Measurements from ENCODE around the gene MAPK8IP3.
A peak's percentile ranks its signal among the peaks of the same experiment; 100 is the strongest.

MAPK8IP3 gene

DNA sequence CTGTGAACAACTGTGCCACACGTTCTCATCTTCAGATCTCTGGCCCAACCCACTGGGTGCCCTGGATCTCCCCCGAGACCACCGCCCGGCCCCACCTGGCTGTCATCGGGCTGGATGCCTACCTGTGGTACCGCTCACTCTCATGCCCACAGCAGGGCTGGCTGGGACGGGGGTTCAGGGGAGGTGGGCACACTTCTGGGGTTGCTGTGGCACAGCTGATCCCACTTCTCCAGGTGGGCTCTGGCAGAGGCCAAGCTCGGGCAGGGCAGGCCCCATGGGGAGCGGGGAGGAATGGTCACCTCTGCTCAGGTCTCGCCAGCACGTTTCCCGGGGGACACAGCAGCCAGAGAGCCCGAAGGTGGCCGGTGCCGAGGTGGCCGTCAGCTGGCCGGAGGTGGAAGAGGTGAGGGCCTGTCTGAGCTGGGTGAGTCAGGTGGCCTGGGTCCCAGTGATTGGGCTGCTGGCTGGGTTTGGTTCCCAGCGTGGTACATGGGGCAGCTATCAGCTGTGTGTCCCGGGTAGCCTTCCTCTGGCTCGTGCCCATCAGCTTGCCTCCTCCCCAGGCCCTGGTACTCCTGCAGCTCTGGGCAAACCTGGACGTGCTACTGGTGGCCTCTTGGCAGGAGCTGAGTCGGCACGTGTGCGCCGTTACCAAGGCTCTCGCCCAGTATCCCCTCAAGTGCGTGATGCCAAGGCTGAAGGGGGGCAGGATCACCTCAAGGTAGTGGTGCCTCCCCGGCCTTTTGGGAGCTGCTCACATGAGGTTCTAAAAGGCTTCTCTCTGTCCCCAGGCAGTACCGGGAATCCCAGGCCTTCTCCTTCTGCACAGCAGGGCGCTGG lies 69.2 kb downstream of the MAPK8IP3 start:
- DNase-seq = no peak

DNA sequence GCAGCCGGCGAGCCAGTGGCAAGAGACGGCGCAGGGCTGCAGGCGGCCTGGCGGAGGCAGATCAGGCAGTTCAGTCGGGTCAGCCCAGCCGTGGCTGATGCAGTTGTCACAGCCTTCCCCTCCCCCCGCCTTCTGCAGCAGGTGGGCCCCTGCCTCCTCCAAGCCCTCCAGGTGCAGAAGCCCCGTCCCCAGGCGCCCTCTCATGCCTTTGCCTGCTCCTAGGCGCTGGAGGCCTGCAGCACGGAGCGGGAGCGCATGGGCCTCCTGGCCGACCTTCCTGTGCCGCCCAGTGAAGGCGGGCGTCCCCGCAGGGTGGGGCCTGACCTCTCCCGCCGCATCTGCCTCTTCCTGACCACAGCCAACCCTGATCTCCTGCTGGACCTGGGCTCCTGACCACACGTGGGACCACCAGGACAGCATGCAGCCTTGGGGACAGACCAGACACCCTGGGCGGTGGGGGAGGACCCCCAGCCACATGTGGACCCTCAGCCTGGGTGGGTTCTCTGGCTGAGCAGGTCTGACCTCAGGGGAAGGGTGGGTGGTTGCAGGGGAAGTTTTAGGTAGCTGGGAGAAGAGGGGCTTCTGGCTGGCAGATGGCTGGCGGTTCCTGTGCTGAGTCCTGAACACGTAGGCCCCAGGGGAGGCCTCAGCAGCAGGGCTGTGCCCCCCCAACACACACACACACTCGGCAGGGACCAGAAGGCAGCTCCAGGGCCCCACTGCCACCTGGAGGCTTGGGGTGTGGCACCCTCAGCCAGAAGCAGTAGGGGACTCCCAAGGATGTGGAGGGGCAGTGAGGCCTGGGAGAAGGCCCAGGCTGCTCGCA lies 70.1 kb downstream of the MAPK8IP3 start:
- no peak for DNase-seq

DNA sequence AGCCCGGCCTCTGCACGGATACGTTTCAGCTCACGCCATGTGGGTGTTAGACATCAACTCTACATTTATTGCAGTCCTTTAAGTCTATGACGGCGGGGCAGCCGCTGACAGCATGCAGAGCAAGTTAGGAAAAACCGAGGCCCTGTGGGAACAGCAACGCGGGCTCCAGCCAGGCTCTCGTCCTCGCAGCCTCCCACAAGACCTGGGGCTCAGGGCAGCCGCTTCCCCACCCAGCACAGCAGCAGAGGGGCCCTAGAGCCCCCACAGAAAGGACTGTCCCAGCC lies 70.6 kb downstream of the MAPK8IP3 start:
- DNase-seq = no peak

DNA sequence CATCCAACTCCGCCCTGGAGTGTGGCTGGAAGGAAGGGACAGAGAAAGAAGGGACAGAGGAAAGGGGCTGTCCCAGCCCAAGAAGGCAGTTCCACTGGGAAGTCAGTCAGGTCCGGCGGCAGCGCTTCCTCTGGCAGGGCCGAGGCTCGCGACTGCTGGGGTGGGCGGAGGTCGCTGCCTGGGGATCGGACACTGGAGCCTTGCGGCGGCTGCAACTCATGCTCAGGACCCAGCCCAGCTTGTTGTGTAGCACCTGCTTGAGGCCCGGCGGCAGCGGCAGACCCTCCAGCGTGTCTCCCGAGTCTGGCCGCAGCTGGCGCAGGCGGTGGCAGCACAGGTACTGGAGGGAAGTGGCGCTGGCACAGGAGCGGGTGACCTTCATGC lies 71.0 kb downstream of the MAPK8IP3 start:
- no peak for DNase-seq

DNA sequence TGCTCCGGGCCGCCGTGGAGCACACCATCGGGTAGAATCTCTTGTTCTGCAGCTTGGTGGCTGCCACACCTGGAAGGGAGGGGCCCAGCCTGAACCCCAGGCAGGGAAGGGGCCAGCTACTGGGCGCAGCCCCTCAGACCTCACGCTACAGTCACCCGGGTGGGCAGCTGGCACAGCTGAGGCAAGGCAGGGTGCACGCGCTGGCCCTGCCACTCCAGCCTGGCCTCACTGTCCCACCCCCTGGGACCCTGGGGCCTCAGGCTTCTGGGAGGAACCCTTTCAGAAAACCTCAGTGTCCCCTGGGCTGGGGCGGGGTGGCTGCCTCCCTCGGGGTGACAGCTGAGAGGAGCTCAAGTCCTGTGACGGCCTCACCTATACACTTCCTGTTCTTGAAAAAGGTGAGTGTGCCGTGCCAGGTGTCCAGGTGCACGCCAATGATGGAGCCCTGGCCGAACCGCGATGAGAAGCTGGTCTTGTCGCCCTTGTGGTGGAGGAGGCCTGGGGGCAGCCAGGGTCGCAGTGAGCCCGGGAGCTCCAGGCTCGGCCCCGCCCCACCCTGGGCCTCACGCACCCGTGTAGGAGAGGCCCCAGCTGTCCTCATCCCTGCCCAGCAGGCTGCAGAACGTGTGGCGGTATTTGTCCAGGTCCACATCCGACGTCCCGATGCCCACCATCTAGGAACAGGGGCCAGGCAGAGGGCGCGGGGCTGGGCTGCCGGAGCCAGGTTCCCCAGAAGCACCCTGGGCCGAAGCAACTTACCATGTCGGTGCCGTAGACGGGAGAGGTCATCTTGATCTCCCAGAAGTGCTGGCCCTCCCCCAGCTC lies 71.6 kb downstream of the MAPK8IP3 start:
- no peak for DNase-seq

DNA sequence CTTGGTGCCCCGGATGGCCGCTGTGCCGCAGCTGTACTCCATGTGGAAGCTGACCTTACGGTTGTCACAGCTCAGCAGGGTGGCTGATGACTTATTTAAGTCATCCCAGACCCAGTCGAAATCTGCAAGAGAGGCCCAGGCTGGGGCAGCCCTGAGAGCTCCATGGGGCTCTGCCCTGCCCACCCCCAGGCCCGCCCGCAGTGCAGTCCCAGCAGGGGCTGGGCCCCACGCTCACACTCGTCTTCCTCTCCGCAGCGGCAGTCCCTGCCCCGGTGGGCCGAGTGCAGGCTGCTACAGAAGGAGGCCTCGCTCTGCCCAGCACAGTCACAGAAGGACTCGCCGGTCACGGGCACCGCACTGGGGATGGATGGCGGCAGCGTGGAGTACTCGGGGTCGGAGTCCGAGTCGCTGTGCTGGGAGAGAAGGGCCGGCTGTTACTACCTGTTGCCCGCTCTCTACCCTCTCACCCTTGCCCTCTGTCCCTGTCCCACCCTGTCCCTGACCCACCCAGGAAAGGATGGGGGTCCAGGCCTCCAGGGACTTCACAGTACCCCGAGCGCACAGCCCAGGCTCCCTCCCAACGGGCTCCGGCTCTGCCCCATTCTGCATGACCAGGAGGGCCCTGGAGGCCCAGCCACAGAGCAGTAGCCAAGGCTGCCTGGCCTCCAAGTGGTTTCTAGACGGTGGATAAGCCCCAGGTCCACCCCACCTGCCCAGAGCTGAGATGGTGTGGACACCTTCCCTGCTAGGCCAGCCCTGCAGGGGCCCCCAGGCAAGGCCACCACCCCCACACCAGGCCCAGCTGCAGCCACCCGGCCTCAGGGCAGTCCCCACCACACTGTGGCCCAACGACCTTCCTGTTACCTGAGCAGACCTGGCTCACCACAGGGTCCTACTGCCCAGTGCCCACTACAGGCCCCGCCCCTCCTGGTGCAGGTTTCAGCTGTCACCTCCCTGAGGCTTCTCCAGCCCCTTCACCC lies 72.5 kb downstream of the MAPK8IP3 start:
- no peak for DNase-seq

DNA sequence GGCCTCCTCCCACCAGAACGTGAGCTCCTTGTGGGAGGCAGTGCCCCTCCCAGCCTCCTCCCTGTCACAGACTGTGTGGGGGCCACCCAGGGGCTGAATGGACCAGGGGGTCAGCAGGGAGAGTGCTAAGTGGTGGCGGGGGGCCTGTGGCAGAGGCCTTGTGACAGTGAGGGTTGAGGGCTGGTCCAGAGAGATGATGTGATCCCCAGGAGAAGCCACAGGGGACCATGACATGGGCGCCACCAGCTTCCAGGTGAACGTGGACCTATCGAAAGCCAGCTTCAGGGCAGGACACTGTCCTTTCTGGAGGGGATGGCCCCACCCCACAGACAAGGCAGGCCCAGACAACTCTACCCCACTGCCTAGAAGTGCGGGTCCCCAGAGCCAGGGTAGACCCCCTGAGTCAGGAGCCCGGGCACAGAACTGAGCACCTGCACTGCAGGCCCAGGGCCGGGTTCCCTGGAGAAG lies 73.3 kb downstream of the MAPK8IP3 start:
- DNase-seq = no peak

DNA sequence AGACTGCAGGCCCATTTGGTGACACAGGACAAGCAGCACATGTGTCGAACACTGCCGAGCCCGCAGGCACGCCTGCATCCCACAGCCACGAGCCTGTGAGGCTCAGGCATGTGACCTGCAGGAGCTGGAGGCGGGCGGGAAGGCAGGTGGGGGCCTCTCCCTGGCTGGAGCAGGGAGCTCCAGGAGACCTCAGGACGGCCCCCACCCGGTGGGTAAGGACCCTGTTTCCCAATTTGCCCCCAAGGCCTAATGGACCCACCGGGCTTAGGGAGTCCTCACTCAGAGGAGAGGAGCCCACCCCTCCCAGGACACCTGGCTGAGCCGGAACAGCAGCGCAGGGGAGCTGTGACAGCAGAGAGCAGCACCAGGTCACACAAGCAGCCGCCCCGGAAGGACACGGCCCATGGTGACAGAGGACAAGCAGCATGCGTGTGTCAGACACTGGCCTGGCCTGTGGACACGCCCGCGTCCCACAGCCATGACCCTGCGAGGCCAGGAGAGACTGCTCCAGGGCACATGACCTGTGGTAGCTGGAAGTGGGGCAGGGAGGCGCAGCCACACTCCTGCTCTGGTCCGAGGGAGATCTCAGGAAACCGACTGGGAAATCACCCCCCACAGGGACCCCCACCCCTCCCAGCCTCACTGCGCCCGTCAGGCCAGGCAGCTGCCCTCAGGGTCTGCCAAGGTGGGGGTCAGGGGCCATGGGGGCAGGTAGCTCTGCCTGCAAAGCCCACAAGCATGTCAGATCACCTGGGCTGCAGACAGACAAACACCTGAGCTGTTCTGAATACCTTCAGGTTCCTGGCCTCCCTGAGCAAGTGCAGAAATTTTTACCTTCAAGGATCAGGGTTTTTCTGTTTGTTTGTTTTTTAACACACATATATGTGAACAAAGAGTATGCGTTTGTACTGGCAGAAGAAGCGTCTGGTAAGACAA lies 74.0 kb downstream of the MAPK8IP3 start:
- DNase-seq = no peak

DNA sequence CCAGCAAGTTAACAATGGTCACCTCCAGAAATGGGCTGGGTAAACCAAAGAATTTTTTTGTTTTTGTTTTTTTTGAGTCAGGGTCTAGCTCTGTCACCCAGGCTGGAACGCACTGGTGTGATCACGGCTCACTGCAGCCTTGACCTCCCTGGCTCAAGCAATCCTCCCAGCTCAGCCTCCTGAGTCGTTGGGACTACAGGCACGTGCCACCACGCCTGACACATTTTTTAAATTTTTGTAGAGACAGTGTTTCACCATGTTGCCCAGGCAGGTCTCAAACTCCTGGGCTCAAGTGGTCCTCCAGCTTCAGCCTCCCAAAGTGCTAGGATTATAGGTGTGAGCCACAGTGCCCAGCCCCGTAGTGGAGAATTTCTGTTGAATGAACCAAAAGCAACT lies 74.7 kb downstream of the MAPK8IP3 start:
- no peak for DNase-seq

DNA sequence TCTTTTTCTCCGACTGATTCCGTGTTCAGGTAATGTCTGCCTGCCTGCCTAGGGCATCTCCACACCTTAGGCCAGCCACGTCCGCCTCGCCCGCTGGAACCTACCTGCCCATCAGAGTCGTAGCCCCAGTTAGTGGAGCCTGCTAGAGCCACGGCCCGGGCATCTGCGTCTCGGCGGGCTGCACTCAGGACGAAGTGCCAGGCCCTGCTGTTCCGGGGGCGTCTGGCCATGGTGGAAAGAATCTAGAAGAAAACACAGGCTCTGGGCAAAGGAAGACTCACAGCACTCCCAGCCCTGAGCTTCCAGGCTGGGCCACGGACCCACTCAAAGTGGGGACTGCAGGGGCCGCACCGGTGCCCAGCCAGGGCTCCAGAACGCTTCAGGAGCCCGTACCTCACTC lies 75.3 kb downstream of the MAPK8IP3 start:
- no peak for DNase-seq

DNA sequence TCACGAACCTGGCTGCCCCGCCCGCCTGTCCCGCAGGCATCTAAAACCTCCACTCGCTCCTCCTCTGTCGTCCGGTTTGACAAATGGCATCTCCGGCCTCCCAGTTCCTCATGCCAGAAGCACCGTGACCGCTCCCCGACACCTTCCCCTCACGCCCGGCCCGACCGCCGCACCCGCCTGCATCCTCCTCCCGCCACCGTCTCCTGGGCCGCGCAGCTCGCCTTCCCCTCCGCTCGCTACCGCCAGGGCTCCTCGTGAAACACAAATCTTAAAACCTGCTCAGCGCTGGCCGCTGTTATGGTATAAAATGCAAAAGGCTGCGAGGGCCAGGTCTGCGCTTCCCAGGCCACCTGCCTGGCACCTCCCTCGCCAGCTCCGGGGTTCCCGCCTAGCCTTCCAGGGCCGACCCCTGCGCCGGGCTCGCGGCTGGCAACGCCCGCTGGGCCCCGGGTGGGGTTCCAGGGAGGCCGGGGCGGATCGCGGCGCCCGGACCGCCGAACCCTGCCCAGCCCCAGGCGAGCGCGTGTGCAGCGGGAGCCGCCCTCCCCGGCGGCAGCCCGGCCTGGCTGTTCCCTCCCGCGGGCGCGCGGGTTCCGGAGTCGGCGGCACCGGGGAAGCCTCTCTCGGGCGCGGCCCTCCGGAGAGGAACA lies 75.9 kb downstream of the MAPK8IP3 start:
- DNase-seq = peak; percentile 46

DNA sequence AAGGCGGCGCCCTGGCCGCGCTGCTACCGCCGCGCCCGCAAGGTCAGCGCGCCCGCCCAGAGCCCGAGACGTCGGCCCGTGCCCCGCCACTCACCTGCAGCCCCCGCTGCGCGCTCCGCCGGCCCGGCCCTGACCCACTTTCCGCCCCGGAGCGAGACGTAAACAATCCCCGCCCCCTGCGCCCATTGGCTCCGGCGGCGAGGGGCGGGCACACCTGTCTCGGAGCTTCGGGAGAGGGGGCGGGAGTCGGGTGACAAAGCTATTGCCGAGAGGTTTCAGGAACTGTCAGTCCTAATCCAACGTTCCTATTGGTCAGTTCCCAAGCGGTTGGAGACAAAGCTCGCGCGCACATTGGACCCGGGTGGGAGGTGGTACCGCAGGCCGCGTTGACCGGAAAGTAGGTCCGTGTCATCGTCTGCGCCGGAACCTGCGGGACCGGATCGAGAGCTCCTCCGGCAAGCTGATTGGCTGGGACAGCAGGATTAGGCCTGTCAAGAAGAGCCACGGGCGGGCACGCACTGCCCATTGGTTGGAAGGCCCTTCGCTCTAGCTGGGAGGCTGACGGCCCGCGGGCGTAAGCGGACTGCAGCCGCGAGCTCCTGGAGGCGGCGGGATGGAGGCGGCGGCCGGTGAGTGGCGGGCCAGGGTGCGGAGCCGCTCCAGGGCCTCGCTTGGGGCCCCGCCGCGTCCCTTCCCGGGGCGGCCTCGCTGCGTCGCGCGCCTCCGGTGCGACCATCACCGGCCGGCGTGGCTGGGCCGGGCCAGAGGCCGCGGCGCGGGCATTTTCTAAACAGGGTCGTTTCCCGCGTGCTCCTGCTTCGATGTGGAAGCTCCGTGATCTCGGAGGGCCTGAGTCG lies 76.6 kb downstream of the MAPK8IP3 start, which contains the start of the genes NUBP2 and SPSB3:
Gene NUBP2 (plus strand): TSS at position 553 of the 857 bp plus-strand sequence. CDS start 61 bp downstream, at position 614.
Gene SPSB3 (minus strand): TSS at position 164 of the 857 bp plus-strand sequence. CDS start 1,088 bp downstream, outside the sequence.
- peak; percentile 95 for DNase-seq

DNA sequence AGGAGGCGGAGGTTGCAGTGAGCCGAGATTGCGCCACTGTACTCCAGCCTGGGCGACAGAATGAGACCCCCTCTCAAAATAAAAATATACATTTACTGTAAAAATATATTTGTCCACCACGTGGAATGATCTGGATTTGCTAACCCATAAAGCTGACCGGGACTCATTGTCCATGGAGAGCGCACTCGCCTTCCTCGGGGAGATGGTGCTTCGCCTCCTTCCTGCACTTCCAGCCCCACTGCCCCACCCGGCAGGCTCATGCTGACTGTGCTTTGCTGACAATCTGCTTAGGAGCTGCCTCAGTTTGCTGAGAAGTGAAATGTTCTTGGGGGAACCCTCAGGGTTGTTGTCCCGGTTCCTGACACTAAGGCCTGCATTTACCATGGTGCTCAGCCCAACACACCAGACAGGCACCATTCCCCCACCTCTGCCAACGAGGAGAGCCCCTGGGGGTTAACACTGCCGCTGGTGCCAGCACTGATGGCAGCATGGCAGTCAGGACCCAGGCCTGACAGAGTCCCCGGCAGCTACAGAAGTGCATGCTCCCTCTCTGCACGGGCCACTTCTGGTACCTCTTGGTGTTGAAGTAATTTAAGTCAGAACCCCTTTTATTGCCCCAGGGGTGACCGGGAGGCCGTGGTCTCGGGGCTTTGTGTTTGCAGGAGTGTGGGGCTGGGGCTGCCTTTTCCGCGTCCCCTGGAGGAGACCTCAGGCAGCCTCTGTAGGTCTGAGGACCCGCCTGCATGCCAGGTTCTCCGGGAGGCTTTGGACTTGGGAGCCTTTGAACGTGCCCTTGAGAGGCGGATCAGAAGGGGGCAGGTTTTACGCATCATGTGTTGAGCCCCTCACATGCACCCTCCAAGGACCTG lies 79.2 kb downstream of the MAPK8IP3 start:
- DNase-seq = no peak

DNA sequence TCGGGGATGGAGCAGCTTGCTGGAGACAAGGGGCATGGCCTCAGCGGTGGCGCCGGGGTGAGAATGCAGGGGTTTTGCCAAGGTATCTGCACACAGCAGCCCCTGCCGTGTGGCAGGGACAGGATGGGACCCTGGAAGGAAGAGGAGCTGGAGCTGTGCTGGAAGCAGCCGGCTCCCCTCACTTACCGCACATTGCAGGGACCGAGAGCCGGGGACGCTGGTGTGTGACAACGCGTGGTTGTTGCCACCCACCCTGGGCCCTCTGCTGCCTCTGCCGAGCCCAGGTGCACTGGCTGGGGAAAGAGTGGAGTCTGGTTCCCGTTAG lies 79.8 kb downstream of the MAPK8IP3 start:
- no peak for DNase-seq

DNA sequence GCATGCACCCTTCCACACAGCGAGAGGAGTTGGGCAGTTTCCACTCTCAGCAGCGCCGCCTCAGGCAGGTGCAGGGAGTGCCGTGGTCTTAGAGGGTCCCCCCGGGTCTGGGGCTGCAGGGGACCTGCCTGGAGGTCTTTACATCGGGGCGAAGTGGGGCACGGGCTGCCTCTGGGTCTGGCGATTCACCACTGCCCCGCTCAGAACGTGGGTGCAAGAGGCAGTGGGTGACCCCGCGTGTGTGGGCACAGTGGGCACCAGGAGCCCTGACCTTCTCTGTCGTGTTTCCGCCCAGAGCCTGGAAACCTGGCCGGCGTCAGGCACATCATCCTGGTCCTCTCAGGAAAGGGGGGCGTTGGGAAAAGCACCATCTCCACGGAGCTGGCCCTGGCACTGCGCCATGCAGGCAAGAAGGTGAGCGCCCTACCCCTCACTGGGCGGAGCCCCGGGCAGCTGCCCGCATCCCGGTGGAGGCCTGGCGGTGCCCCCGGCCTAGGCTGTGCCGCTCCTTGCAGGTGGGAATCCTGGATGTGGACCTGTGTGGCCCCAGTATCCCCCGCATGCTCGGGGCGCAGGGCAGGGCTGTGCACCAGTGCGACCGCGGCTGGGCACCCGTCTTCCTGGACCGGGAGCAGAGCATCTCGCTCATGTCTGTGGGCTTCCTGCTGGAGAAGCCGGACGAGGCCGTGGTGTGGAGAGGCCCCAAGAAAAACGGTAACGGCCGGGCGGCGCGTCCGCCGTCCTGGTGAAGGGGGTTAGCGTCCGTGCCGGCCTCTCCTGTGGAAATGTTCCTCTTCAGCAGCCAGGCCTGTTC lies 80.5 kb downstream of the MAPK8IP3 start:
- peak; percentile 13 for DNase-seq

DNA sequence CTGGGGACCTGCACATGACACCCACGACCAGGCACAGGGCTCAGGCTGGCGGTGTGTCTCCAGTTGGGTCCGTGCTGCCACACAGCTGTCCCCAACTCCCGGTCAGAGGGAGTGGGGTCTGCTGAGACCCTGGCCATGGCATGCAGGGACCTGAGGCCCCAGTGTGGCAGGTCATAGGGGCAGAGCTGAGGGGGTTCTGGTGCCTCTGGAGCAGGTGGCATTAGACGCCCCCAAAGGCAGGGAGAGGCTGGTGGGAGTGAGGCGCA lies 81.0 kb downstream of the MAPK8IP3 start:
- no peak for DNase-seq

DNA sequence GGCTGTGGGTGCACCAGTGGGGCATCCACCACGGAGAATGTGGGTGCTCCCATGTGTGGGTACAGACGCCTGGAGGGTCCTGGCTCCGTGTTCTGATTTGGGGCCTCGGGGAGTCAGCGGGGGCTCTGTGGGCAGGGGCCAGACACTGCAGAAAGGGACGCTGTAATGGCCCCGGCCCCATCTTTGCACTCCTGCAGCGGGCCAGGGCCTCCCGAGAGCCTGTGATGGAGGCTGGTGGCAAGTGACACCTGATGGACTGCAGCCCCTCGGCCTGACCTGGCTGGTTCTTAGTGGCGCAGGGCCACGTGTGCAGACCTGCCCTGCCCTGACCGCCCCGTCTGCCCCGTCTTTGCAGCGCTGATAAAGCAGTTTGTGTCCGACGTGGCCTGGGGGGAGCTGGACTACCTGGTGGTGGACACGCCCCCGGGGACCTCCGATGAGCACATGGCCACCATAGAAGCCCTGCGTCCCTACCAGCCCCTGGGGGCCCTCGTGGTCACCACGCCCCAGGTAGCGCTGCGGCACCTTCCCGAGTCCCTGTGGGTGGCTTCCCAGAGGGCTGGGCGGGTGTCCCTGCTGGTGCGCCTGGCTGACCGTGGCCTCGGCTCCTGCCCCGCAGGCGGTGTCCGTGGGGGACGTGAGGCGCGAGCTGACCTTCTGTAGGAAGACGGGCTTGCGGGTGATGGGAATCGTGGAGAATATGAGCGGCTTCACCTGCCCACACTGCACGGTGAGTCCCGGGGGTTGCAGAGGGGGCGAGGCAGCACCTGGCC lies 81.5 kb downstream of the MAPK8IP3 start:
- DNase-seq = no peak

All from 8988T (cell line).